ENCODE results near the gene CDKN1C. TPM values are rescaled to one million over a fixed set of nuclear protein-coding genes. Genes with fewer than 3 reads are reported as not detected.

CDKN1C gene
- total RNA-seq, 1 donor from 2014 or later, result 67.3 TPM

DNA sequence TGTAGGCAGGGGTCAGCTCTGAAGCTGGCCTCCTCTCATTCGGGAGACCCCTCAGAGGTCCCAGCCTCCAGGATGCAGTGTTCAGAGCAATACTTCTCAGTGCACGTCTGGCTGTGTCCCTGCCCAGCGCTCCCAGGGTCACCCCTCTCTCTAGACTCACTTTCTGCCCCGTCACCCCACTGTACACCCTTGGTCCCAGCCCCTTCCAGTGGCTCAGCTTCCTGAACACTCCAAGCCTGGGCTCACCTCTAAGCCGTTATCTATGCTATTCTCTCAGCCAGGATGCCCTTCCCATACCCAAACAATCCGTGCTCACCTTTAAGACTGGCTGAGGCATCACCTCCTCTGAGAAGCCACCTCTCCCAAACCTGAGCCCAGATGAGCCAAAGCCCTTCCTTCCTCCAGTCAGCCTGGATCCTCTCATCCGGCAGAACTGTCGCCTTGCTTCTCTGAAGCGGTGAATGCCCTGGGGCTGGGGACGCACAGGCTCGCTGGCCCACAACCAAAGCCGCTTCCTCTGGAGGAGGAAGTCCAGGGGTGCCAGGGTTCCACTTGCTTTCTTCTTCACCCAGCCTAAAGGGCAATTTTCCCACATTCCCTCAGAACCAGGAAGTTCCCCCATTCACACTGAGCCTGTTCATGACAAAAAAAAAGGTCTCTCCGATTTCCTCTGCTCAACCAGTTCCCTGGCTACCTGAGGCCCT lies 13.7 kb upstream of the CDKN1C start:
- intact Hi-C loops (cut with DNase I), result loop anchor here (10.0 kb wide), 2 partner anchors 474 to 594 kb away; partner anchors contain the start of genes C11orf21 and TSPAN32

DNA sequence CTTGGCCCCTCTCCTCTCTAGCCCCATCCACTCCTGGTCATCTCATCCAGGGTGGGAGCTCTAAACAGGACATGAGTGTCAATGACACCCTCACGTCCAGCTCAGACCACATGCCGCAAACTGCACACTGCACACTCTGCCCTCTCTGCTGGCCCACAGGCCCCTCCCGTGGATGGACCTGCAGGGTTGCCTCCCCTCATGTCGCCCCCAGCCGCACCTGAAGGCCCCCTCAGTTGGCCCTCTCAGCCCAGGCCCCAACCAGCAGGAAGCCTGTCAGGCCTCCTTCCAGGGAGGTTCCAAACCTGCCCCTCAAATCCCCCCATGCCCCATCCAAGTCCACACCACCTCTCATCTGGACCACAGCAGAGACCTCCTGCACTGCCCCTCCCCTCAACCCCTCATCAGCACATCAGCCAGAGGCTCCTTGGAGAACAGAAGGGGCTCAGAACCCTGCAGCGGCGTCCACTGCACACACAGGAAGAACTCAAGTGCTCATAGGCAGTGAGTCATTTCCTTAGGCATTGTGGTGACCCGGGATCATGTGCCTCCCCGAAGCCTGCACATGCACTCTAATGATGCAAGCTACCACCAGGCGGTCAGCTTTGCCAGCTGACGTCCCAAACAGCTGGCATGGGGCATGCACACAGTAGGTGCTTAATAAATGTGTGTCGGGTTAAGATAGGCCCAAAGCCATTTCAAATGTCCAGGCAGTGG lies 12.9 kb upstream of the CDKN1C start:
- Histone ChIP-seq H3K4me3 (no peak overlapping the region), H3K27me3 (no peaks in the 10 kb centered on the region), H3K9me3 (no peaks in the 10 kb centered on the region), H3K36me3 (no peaks in the 10 kb centered on the region), H3K4me1 (peaks cover 38% of the 10 kb centered on the region), H3K27ac (peak overlapping the region; percentile 82)
- TF ChIP-seq, protein P1, sequence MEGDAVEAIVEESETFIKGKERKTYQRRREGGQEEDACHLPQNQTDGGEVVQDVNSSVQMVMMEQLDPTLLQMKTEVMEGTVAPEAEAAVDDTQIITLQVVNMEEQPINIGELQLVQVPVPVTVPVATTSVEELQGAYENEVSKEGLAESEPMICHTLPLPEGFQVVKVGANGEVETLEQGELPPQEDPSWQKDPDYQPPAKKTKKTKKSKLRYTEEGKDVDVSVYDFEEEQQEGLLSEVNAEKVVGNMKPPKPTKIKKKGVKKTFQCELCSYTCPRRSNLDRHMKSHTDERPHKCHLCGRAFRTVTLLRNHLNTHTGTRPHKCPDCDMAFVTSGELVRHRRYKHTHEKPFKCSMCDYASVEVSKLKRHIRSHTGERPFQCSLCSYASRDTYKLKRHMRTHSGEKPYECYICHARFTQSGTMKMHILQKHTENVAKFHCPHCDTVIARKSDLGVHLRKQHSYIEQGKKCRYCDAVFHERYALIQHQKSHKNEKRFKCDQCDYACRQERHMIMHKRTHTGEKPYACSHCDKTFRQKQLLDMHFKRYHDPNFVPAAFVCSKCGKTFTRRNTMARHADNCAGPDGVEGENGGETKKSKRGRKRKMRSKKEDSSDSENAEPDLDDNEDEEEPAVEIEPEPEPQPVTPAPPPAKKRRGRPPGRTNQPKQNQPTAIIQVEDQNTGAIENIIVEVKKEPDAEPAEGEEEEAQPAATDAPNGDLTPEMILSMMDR (IDR thresholded peaks at IDR 0.05), result no peak
- peak; percentile 66 to 81 for TF ChIP-seq POLR2AphosphoS5 (IDR thresholded peaks at IDR 0.05; ENCODE audit: insufficient read depth in 1 of 2, low read depth in 1 of 2)
- intact Hi-C loops (cut with DNase I), result loop anchor here (10.0 kb wide), 2 partner anchors 474 to 594 kb away; partner anchors contain the start of genes C11orf21 and TSPAN32
- no peak for DNase-seq (ENCODE audit: extremely low spot score in 2 of 2)

More for the DNA sequence above, 13.7 kb upstream of the CDKN1C start:
- TF ChIP-seq POLR2A (IDR thresholded peaks at IDR 0.05) (no peak), POLR2AphosphoS5 (IDR thresholded peaks at IDR 0.05; ENCODE audit: insufficient read depth in 1 of 2, low read depth in 1 of 2) (no peak)
- TF ChIP-seq, protein P1 (IDR thresholded peaks at IDR 0.05), result no peak
- DNase-seq (ENCODE audit: extremely low spot score in 2 of 2), result no peak
- Histone ChIP-seq H3K27ac (peak overlapping the region; percentile 82), H3K9me3 (no peaks in the 10 kb centered on the region), H3K27me3 (no peaks in the 10 kb centered on the region), H3K4me1 (peaks cover 44% of the 10 kb centered on the region), H3K36me3 (no peaks in the 10 kb centered on the region), H3K4me3 (no peak overlapping the region)

DNA sequence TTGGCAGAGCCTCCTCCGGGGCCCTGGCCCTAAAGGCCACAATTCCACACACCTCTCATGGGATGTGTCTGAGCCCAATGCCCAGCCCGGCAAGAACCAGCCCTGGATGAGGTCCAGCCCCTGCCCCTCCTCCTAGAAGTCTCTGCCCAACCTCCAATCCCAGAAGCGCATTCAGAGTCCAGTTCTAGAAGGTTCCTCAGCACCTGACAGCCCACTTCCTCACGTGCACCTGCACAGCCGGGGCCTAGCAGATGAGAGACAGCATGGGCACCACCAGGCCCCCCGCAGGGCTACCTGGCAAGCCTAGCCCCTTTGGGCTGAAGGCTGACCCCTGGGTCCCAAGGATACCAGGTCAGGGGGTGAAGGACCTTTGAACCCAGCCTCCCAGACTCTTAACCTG lies 11.5 kb upstream of the CDKN1C start:
- TF ChIP-seq POLR2A (IDR thresholded peaks at IDR 0.05) (no peak), POLR2AphosphoS5 (IDR thresholded peaks at IDR 0.05; ENCODE audit: insufficient read depth in 1 of 2, low read depth in 1 of 2) (no peak)
- TF ChIP-seq, protein P1 (IDR thresholded peaks at IDR 0.05), result no peak
- no peaks in the 10 kb centered on the region for H3K27me3 ChIP-seq
- peaks cover 36% of the 10 kb centered on the region for H3K4me1 ChIP-seq
- no peak overlapping the region for H3K27ac ChIP-seq
- no peaks in the 10 kb centered on the region for H3K9me3 ChIP-seq
- H3K4me3 ChIP-seq, result no peak overlapping the region
- no peaks in the 10 kb centered on the region for H3K36me3 ChIP-seq
- no peak for DNase-seq (ENCODE audit: extremely low spot score in 2 of 2)
- intact Hi-C loops (cut with DNase I), result loop anchor here (10.0 kb wide), 2 partner anchors 472 to 592 kb away; partner anchors contain the start of genes C11orf21 and TSPAN32

DNA sequence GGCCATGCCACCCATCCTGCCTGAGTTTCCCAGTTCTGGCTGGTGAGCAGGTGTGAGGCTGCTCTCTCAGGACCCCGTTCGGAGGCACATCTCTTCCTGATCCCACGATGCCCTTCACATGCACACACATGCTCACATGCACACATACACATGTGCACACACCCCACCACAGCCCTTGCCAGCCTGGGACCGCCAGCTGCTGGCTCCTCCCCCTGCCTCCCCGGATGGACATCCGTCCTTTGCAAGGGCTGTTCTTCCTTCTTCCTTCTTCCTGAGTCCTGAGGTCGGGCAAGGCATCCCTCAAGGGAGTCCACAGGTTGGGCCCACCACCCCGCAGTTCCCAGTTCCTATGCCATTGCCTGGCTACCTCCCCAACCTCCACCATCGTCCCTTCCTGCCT lies 10.5 kb upstream of the CDKN1C start:
- H3K9me3 ChIP-seq, result no peaks in the 10 kb centered on the region
- H3K36me3 ChIP-seq, result no peaks in the 10 kb centered on the region
- intact Hi-C loops (cut with DNase I), result loop anchor here (10.0 kb wide), 2 partner anchors 471 to 591 kb away; partner anchors contain the start of genes C11orf21 and TSPAN32
- no peaks in the 10 kb centered on the region for H3K27me3 ChIP-seq
- DNase-seq (ENCODE audit: extremely low spot score in 2 of 2), result no peak
- H3K4me1 ChIP-seq, result peaks cover 38% of the 10 kb centered on the region
- H3K4me3 ChIP-seq, result no peak overlapping the region
- no peak overlapping the region for H3K27ac ChIP-seq
- TF ChIP-seq, protein P1 (IDR thresholded peaks at IDR 0.05), result no peak
- no peak for TF ChIP-seq POLR2A (IDR thresholded peaks at IDR 0.05)
- TF ChIP-seq POLR2AphosphoS5 (IDR thresholded peaks at IDR 0.05; ENCODE audit: insufficient read depth in 1 of 2, low read depth in 1 of 2), result no peak
